ENCODE data around the gene C20orf173.
"Not testable (repeated sequence)": the region's sequence is repeated elsewhere in the genome, so short reads cannot be mapped to it uniquely, and the experiment has no call there.

Gene C20orf173, protein sequence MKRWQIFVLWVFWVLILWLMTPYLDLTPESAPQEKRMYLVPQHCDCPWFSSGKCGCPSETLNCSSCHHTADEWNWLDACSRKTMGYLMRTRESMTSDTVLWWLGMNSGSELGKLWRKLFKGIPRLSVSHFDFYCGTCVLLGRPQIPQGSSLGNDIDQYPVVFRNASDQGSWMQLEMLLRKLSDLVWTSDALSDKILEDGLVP

GRCh38 chr20:35529552-35529951 lies at the start of gene C20orf173:
Gene C20orf173 (minus strand): TSS chr20:35529652. CDS start chr20:35529373, 279 bp downstream.
- DNase-seq = no peak

- DNase-seq = no peak
Observed at GRCh38 chr20:35579196-35579595, 49.7 kb upstream of the C20orf173 start.

DNA sequence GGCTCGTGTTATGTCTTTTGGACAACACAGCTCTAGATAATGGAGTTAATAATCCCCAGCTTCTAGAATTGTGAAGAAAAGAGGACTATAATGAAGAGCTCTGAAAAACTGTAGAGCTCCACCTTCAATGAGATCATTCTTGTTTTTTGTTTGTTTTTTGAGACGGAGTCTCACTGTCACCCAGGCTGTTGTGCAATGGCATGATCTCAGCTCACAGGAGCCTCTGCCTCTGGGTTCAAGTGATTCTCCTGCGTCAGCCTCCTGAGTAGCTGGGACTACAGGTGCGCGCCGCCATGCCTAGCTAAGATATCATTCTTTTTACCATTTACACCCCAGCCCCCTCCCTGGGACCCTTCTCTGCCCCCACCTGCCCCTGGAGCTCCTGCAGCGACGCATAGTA lies 49.0 kb upstream of the C20orf173 start:
- DNase-seq = no peak

- DNase-seq = no peak
Observed at GRCh38 chr20:35576816-35577215, 47.4 kb upstream of the C20orf173 start.

- peak; percentile 53 for DNase-seq
Observed at GRCh38 chr20:35575958-35576357, 46.5 kb upstream of the C20orf173 start.

GRCh38 chr20:35572838-35573237 lies 43.4 kb upstream of the C20orf173 start:
- DNase-seq = no peak

DNA sequence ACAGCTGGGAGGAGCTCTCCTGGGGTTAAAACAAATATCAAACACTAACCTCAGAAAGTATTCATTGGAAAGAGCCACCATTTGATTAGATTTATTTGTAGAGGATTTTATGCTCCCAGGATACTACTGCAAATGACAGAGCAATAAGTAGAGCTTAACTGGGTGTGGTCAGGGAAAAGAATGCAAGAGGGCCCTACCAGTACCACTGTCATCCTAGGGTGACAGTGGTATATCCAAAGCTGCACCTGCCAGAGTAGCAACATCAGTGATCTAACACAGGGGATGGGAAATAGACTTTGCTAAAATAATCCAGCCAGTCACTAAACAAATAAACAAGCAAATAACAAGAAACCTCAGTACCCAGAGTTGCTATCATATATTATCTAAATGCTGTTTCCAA lies 42.1 kb upstream of the C20orf173 start:
- no peak for DNase-seq

DNA sequence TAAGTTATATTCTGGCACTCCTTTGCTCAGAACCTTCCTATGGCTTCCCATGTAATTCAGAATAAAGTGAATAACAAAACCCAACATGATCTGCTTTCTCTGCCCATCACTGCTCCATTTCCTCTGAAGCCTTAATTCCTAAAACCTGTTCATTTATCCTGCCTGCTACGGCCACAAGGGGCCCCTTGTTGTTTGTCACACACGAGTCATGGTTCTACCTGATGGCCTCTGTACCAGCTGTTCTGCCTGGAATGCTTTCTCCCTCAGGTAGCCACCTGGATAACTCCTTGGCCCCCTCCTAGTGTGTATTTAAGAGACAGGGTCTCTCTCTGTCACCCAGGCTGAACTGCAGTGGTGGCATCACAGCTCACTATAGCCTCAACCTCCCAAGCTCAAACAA lies 39.2 kb upstream of the C20orf173 start:
- peak; percentile 62 for DNase-seq

DNA sequence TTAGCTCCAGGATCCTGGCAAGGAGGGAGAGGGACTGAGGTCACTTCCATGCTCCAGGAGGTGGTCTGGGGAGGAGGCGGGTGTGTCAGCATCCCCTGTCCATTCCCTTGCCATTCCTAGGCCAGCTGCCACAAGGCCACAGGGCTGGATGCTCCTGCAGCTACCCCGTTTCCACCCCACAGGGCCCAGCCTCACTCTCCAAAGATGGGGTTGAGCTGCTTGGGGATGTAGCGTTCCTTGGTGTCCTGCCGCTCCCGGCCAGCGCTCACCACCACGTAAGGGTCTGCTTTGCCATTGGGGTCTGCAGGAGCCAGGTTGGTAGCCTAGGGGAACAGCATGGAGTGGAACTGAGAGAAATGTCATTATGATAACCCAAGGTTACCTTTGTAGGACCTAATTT lies 35.5 kb upstream of the C20orf173 start:
- no peak for DNase-seq

GRCh38 chr20:35563834-35564233 lies 34.4 kb upstream of the C20orf173 start:
- no peak for DNase-seq

GRCh38 chr20:35562541-35563110 lies 33.2 kb upstream of the C20orf173 start:
- no peak for DNase-seq

GRCh38 chr20:35561671-35562070 lies 32.2 kb upstream of the C20orf173 start:
- DNase-seq = no peak

DNA sequence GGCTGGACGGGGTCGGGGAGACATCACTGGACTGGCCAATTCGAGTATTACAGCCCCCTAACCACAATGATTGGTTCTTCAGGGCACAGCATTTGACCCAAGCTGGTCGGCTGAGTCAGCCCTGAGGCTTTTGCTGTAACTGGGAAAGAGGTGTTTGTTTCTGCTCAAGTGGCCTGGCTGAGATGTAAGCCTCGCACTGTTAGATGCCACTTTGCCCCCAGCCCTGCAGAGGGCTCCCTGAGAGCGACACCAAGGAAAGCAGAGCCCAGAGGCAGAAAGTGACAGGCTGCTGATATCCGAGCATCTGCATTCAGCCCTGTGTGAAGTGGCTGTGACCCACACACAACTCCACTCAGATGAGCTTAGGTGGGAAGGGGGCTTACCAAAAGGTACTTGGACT lies 31.8 kb upstream of the C20orf173 start:
- peak; percentile 72 for DNase-seq

DNA sequence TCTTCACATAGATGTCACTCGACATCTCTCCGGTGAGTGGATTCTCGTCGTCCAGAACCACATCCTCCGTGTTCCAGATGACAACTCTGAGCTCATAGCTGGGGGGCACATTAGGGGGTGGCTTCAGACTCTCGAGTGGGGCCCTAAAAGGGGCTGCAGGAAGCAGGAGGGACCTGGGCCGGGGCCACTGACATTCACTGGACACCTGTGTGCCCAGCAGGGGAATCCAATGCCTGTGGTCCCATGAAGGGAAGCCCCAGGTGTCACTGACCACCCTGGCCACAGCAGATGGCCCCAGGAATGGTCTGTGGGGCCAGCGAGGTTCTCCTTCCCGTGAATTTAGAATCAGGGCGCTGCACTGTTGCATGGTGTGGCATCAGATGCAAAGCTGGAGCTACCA lies 31.1 kb upstream of the C20orf173 start:
- no peak for DNase-seq

DNA sequence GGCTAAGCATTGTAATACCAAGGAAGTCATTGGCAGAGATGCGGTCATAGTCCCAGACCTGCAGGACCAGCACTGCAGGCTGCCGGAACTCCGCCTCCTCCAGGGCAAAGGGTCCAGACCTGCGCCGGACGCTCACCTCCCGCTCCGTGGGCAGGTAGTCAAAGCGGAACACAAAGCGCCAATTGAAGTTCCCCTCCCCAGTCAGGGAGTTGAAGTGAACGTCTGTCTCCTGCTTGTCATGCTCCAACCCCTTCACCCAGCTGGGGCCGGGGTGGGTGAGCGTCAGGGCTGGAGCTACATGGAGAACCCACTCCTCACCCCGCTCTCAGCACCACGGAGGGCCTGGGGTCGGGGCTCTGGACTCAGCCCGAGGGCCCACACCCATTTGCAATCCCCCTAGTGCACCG lies 30.7 kb upstream of the C20orf173 start:
- DNase-seq = no peak

DNA sequence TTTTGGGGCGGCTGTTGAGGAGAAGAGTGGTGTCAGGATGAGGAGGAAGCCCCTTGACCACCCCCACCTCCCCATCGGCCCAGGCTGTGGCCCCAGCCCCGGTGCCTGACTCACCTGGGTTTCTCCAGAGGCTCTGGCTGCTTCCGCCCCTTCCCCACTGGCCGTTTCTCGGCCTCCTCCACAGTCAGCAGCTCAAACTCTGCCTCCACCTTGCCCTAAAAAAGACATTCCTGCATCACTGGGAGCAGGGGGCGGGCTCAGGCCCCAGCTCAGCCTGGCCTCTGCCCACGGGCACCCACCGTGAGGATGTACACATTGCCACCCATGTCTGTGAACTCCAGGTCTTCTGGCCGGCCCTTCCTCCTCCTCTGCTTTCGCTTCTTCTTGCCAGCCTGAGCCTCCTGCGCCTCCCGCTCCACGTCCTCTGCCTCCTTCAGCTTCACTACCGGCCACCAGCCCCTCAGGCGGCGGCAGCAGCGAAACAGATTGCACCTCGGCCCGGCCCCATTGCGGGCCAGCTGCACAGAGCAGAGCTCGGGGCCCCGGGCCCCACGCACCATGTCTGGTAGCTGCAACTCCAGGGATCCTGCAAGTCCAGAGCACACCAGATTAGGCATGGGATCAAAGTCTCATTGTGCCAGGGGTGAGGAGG lies 29.7 kb upstream of the C20orf173 start:
- DNase-seq = no peak

- DNase-seq = no peak
Observed at GRCh38 chr20:35558451-35558850, 29.0 kb upstream of the C20orf173 start.

DNA sequence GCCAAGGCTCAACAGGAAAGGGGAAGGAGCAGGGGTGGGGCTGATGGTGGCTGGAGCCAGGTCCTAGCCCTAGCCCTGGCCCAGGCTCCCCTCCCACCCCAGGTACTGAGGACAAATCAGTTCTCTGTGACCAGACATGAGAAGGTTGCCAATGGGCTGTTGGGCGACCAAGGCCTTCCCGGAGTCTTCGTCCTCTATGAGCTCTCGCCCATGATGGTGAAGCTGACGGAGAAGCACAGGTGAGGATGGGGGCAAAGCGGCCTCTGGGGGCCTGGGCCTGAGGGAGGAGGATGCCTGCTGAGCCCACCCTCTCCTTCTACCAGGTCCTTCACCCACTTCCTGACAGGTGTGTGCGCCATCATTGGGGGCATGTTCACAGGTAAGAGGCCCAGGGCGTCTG lies 27.4 kb upstream of the C20orf173 start:
- no peak for DNase-seq

GRCh38 chr20:35555951-35556645 lies 26.6 kb upstream of the C20orf173 start:
- DNase-seq = no peak

DNA sequence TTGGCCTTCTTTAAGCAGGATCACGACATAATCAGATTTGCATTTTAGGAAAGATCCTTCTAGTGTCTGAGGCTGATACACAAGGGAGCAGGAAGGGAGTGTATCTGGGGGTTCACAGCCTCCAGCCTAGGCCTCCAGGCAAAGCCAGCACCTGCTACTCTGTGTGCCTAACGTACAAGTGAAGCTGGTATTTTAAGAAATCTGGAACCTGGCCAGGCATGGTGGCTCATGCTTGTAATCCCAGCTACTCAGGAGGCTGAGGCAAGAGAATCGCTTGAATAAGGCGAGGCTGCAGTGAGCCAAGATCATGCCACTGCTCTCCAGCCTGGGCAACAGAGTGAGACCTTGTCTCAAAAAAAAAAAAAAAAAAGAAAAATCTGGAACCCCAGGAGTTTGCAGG lies 26.0 kb upstream of the C20orf173 start:
- DNase-seq = not testable (repeated sequence)

- no peak for DNase-seq
Observed at GRCh38 chr20:35552914-35553313, 23.5 kb upstream of the C20orf173 start.

GRCh38 chr20:35551503-35551902 lies 22.1 kb upstream of the C20orf173 start:
- DNase-seq = no peak

GRCh38 chr20:35547329-35547728 lies 17.9 kb upstream of the C20orf173 start:
- DNase-seq = no peak

- DNase-seq = no peak
Observed at GRCh38 chr20:35546127-35546526, 16.7 kb upstream of the C20orf173 start.

All from RPMI8226 (cell line).